Panc1 (cell line): ENCODE data around the gene SORCS1. TPM values are rescaled to one million over a fixed set of nuclear protein-coding genes. Genes with fewer than 3 reads are reported as not detected.

Experiments
- ATAC-seq: fragments of 200-7000 bp; cut with Tn5 transposase; 2 replicates; pipeline ENCODE4 v1.9.1; 2020; ENCODE audit warnings: mild to moderate bottlenecking, moderate library complexity
- BruUV-seq: library from RNA; stranded (reverse); fragments of 400-500 nt; replicated peaks from 2 replicates; lab custom pipeline; 2021; lab: Mats Ljungman, UMichigan
- CTCF ChIA-PET: fragments of 300-600 bp; sonication (Branson Sonifier 250); formaldehyde crosslinking; loops from one replicate; lab custom pipeline; 2022; ENCODE audit warnings: antibody characterized with exemption; lab: Charles Lee
- POLR2A ChIA-PET: fragments of 300-600 bp; sonication (Branson Sonifier 250); formaldehyde crosslinking; loops from one replicate; lab custom pipeline; 2022; ENCODE audit warnings: antibody characterized with exemption; lab: Charles Lee
- DNase-seq: peaks from one replicate; pipeline ENCODE4 v3.0.0-alpha.2; 2010; ENCODE audit warnings: low read depth, low spot score
- H3K27ac ChIP-seq: 2 replicates; pipeline ENCODE4 v1.5.1; 2011; ENCODE audit warnings: mild to moderate bottlenecking, low read length, inconsistent platforms
- H3K27me3 ChIP-seq: fragments of 200-500 bp; sonication (Bioruptor generic); 2 replicates; pipeline ENCODE4 v1.6.0; 2014; ENCODE audit warnings: low read length, inconsistent platforms; ENCODE audit not compliant: control insufficient read depth, insufficient read depth
- H3K36me3 ChIP-seq: fragments of 200-500 bp; sonication (Bioruptor generic); 2 replicates; pipeline ENCODE4 v1.5.1; 2014; ENCODE audit warnings: inconsistent platforms, mild to moderate bottlenecking, low read length, moderate library complexity; ENCODE audit not compliant: control insufficient read depth, insufficient read depth
- H3K4me1 ChIP-seq: 2 replicates; pipeline ENCODE4 v1.5.1; 2011; ENCODE audit warnings: inconsistent platforms, mild to moderate bottlenecking, low read length, moderate library complexity; ENCODE audit not compliant: control insufficient read depth, insufficient read depth
- H3K4me3 ChIP-seq, 2 experiments: 2 replicates each; pipeline ENCODE4 v1.5.1; 2011 to 2012; ENCODE audit warnings: low read depth in 2 of 2, low read length in 2 of 2, mild to moderate bottlenecking in 2 of 2, inconsistent platforms in 1 of 2, moderate library complexity in 1 of 2
- H3K9me3 ChIP-seq: fragments of 200-500 bp; sonication (Bioruptor generic); 2 replicates; pipeline ENCODE4 v1.5.1; 2014; ENCODE audit warnings: low read depth, mild to moderate bottlenecking, inconsistent platforms, low read length, moderate library complexity; ENCODE audit not compliant: control insufficient read depth, insufficient read depth
- POLR2AphosphoS5 ChIP-seq: IDR thresholded peaks from 2 replicates; pipeline ENCODE4 v1.6.1; 2012; ENCODE audit warnings: mild to moderate bottlenecking, low read depth, low read length, moderate library complexity
- SIN3A ChIP-seq: IDR thresholded peaks from 2 replicates; pipeline ENCODE4 v1.6.1; 2012; ENCODE audit warnings: low read depth, mild to moderate bottlenecking, low read length, moderate library complexity, borderline replicate concordance; ENCODE audit not compliant: insufficient read depth
- TCF7L2 ChIP-seq: IDR thresholded peaks from 2 replicates; pipeline ENCODE4 v1.6.1; 2011; ENCODE audit warnings: mild to moderate bottlenecking, low read depth, low read length, inconsistent platforms
- in situ Hi-C: cut with HindIII; loops from 2 replicates; pipeline ENCODE4 v1.10.0; 2016; ENCODE audit warnings: low sequenced_read_pairs, low pct_unique_long_range_greater_than_20kb
- intact Hi-C: fragments of 100-400 bp; cut with micrococcal nuclease; formaldehyde crosslinking; loops from one replicate; pipeline ENCODE4 v1.10.0; 2022; ENCODE audit not compliant: unreplicated experiment
- total RNA-seq: library from RNA; stranded (reverse); gene quantifications from one replicate; pipeline ENCODE4 v1.2.1, GENCODE V29; 2021; ENCODE audit not compliant: unreplicated experiment
- TF ChIP-seq, protein P1 (sequence below), 2 experiments: IDR thresholded peaks; 2 replicates each; pipeline ENCODE4 v1.6.1; 2011 to 2012; ENCODE audit warnings: low read depth in 2 of 2, control low read depth in 1 of 2, low read length in 1 of 2, mild to moderate bottlenecking in 1 of 2, moderate library complexity in 1 of 2; ENCODE audit not compliant: insufficient read depth in 1 of 2
- TF ChIP-seq, protein P2 (sequence below): fragments of 450-650 bp; IDR thresholded peaks from 2 replicates; pipeline ENCODE4 v1.5.1; 2017; ENCODE audit warnings: mild to moderate bottlenecking

The SORCS1 gene
- total RNA-seq, 1 experiment from 2014 or later, result not detected

DNA sequence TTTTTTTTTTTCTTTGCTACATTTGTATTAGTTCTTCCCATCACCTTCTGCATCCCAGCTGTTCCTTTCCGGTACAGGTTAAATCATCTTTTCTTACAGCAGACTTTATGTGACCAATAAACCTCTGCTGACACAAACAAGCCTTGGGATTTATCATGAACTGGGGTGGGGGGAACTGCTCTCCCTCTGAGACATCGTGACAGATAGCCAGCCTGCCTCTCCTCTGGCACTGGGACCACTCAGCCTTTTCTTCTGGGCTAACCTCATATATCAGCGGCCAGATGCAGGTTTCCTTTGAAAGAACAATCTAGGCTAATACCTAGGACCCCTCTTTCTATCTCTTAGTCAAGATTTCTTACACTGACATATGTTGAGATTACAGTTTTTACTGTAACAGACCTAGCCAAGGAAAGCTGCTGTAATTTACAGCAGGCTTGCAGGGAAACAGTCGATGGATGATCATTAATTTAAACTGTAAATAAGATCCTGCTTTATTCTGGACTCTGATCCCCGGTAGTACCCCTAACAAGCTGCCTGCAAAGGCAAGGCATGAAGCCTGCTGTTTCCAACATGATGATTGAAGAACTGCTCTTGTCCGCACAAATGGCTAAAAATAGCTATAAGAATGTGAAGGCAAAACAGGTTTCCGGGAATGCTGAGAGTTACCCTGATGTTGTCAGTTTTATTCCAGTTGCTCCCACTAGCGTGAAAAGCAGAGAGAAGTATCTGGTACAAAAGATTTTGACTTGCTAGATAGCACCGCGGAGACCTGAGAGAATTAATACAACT is 338.7 kb downstream of the SORCS1 start:
- no peaks in the 10 kb centered on the region for H3K36me3 ChIP-seq
- no peak for TF ChIP-seq TCF7L2
- TF ChIP-seq SIN3A, result no peak
- TF ChIP-seq POLR2AphosphoS5, result no peak
- TF ChIP-seq, protein P1, sequence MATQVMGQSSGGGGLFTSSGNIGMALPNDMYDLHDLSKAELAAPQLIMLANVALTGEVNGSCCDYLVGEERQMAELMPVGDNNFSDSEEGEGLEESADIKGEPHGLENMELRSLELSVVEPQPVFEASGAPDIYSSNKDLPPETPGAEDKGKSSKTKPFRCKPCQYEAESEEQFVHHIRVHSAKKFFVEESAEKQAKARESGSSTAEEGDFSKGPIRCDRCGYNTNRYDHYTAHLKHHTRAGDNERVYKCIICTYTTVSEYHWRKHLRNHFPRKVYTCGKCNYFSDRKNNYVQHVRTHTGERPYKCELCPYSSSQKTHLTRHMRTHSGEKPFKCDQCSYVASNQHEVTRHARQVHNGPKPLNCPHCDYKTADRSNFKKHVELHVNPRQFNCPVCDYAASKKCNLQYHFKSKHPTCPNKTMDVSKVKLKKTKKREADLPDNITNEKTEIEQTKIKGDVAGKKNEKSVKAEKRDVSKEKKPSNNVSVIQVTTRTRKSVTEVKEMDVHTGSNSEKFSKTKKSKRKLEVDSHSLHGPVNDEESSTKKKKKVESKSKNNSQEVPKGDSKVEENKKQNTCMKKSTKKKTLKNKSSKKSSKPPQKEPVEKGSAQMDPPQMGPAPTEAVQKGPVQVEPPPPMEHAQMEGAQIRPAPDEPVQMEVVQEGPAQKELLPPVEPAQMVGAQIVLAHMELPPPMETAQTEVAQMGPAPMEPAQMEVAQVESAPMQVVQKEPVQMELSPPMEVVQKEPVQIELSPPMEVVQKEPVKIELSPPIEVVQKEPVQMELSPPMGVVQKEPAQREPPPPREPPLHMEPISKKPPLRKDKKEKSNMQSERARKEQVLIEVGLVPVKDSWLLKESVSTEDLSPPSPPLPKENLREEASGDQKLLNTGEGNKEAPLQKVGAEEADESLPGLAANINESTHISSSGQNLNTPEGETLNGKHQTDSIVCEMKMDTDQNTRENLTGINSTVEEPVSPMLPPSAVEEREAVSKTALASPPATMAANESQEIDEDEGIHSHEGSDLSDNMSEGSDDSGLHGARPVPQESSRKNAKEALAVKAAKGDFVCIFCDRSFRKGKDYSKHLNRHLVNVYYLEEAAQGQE (IDR thresholded peaks at IDR 0.05; ENCODE audit: insufficient read depth in 1 of 2, low read depth in 2 of 2, low read length in 1 of 2), result no peak
- TF ChIP-seq, protein P2, sequence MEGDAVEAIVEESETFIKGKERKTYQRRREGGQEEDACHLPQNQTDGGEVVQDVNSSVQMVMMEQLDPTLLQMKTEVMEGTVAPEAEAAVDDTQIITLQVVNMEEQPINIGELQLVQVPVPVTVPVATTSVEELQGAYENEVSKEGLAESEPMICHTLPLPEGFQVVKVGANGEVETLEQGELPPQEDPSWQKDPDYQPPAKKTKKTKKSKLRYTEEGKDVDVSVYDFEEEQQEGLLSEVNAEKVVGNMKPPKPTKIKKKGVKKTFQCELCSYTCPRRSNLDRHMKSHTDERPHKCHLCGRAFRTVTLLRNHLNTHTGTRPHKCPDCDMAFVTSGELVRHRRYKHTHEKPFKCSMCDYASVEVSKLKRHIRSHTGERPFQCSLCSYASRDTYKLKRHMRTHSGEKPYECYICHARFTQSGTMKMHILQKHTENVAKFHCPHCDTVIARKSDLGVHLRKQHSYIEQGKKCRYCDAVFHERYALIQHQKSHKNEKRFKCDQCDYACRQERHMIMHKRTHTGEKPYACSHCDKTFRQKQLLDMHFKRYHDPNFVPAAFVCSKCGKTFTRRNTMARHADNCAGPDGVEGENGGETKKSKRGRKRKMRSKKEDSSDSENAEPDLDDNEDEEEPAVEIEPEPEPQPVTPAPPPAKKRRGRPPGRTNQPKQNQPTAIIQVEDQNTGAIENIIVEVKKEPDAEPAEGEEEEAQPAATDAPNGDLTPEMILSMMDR, result no peak
- BruUV-seq, result no TSS peak
- POLR2A ChIA-PET, result no interaction called here
- no peaks in the 10 kb centered on the region for H3K4me1 ChIP-seq
- in situ Hi-C loops (no loop called here), intact Hi-C loops (no loop called here)
- no peak for DNase-seq
- no peak overlapping the region for H3K27ac ChIP-seq
- ATAC-seq, result no peak
- CTCF ChIA-PET, result no interaction called here
- no peaks in the 10 kb centered on the region for H3K9me3 ChIP-seq
- no peaks in the 10 kb centered on the region for H3K27me3 ChIP-seq
- H3K4me3 ChIP-seq, result no peak overlapping the region

DNA sequence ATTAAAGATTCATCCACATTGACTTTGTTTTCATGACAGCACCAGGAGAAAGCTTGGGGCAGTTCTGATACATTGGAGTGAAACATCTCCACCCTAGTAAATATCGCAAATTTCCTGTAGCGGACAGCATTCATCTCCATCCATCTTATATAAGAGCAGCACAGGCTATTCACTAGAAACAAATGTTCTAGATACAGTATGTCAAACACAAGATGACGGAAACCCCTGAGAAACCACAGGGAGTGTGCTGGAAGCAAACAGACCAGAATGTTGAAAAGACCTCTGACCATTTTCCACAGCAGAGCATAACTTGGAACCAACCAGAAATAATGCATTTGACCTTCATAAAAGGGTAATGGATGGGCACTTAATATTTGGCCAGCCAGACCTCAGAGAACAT is 343.9 kb downstream of the SORCS1 start:
- intact Hi-C loops (no loop called here), in situ Hi-C loops (no loop called here)
- H3K27me3 ChIP-seq, result no peaks in the 10 kb centered on the region
- TF ChIP-seq TCF7L2, result no peak
- no peak for TF ChIP-seq POLR2AphosphoS5
- TF ChIP-seq, protein P1 (IDR thresholded peaks at IDR 0.05; ENCODE audit: insufficient read depth in 1 of 2, low read depth in 2 of 2, low read length in 1 of 2), result no peak
- H3K36me3 ChIP-seq, result no peaks in the 10 kb centered on the region
- H3K4me3 ChIP-seq, result no peak overlapping the region
- BruUV-seq, result no TSS peak
- no peaks in the 10 kb centered on the region for H3K9me3 ChIP-seq
- H3K27ac ChIP-seq, result no peak overlapping the region
- no peak for ATAC-seq
- POLR2A ChIA-PET, result no interaction called here
- no peaks in the 10 kb centered on the region for H3K4me1 ChIP-seq
- CTCF ChIA-PET, result no interaction called here
- DNase-seq, result no peak
